M059J (cell line): ENCODE results near the gene ZP3. TPM values are rescaled to one million over a fixed set of nuclear protein-coding genes. Genes with fewer than 3 reads are reported as not detected.
"Not testable (repeated sequence)": the region's sequence is repeated elsewhere in the genome, so short reads cannot be mapped to it uniquely, and the experiment has no call there.

Experiments
- DNase-seq: peaks from one replicate; pipeline ENCODE4 v3.0.0-alpha.2; 2012; ENCODE audit warnings: low read depth
- total RNA-seq: library from RNA; depleted of rRNA; stranded (reverse); fragments of >200 nt; shearing (Covaris generic); gene quantifications from 2 replicates; pipeline ENCODE4 v1.2.3, GENCODE V29; 2014

The ZP3 gene
- total RNA-seq, 1 experiment from 2014 or later = 3.6 TPM

- no peak for DNase-seq
Measured at GRCh38 chr7:76403780-76404494, 20.8 kb upstream of the ZP3 start.

GRCh38 chr7:76405738-76406137 lies 19.0 kb upstream of the ZP3 start:
- no peak for DNase-seq

GRCh38 chr7:76407718-76408117 lies 17.0 kb upstream of the ZP3 start:
- no peak for DNase-seq

GRCh38 chr7:76408121-76408560 lies 16.6 kb upstream of the ZP3 start:
- DNase-seq = no peak

- no peak for DNase-seq
Measured at GRCh38 chr7:76409537-76409936, 15.2 kb upstream of the ZP3 start, which contains the start of gene SSC4D. Gene SSC4D, minus strand, starts transcription at chr7:76409697. Its CDS starts 5,258 bp downstream, at chr7:76404439.

GRCh38 chr7:76411626-76412025 lies 13.1 kb upstream of the ZP3 start:
- DNase-seq = no peak

GRCh38 chr7:76412249-76412648 lies 12.5 kb upstream of the ZP3 start:
- no peak for DNase-seq

- DNase-seq = not testable (repeated sequence)
Measured at GRCh38 chr7:76417654-76418310, 7.0 kb upstream of the ZP3 start.

- DNase-seq = peak; percentile 99
Measured at GRCh38 chr7:76421097-76421496, 3.7 kb upstream of the ZP3 start.

- DNase-seq = no peak
Measured at GRCh38 chr7:76423666-76424412, 911 bp upstream of the ZP3 start.

GRCh38 chr7:76425156-76425555 lies 406 bp downstream of the ZP3 start:
- DNase-seq = no peak

- not testable (repeated sequence) for DNase-seq
Measured at GRCh38 chr7:76425558-76425957, 808 bp downstream of the ZP3 start.

- no peak for DNase-seq
Measured at GRCh38 chr7:76426246-76426645, 1.5 kb downstream of the ZP3 start.

- no peak for DNase-seq
Measured at GRCh38 chr7:76427635-76428034, 2.9 kb downstream of the ZP3 start.

- DNase-seq = no peak
Measured at GRCh38 chr7:76428149-76428823, 3.5 kb downstream of the ZP3 start.

- DNase-seq = peak; percentile 55
Measured at GRCh38 chr7:76428868-76429805, 4.4 kb downstream of the ZP3 start.

- no peak for DNase-seq
Measured at GRCh38 chr7:76430211-76430610, 5.5 kb downstream of the ZP3 start.

- no peak for DNase-seq
Measured at GRCh38 chr7:76430836-76431235, 6.1 kb downstream of the ZP3 start.

- DNase-seq = peak; percentile 85
Measured at GRCh38 chr7:76437873-76438272, 13.1 kb downstream of the ZP3 start.

- DNase-seq = not testable (repeated sequence)
Measured at GRCh38 chr7:76439120-76439888, 14.6 kb downstream of the ZP3 start.
